GM18526 (cell line): Measurements from ENCODE around the gene TYRO3.

Experiments used
- POLR2A ChIP-seq: IDR thresholded peaks from 3 replicates; pipeline ENCODE4 v1.6.1; 2011; ENCODE audit not compliant: insufficient read length; ENCODE audit errors: extremely low read depth

The TYRO3 gene

GRCh38 chr15:41564286-41564959 is 5.4 kb downstream of the TYRO3 start:
- no peak for TF ChIP-seq POLR2A

GRCh38 chr15:41564960-41565502 is 6.0 kb downstream of the TYRO3 start:
- TF ChIP-seq POLR2A: no peak

- TF ChIP-seq POLR2A: no peak
Observed at GRCh38 chr15:41565702-41566101, 6.7 kb downstream of the TYRO3 start.

GRCh38 chr15:41566121-41566885 is 7.3 kb downstream of the TYRO3 start:
- TF ChIP-seq POLR2A: no peak

- TF ChIP-seq POLR2A: no peak
Observed at GRCh38 chr15:41567261-41567660, 8.2 kb downstream of the TYRO3 start.

GRCh38 chr15:41567862-41568261 is 8.8 kb downstream of the TYRO3 start:
- TF ChIP-seq POLR2A: no peak

GRCh38 chr15:41568350-41569017 is 9.5 kb downstream of the TYRO3 start:
- no peak for TF ChIP-seq POLR2A

- no peak for TF ChIP-seq POLR2A
Observed at GRCh38 chr15:41570764-41571163, 11.8 kb downstream of the TYRO3 start.

GRCh38 chr15:41571948-41572347 is 12.9 kb downstream of the TYRO3 start:
- TF ChIP-seq POLR2A: no peak

GRCh38 chr15:41572866-41573265 is 13.9 kb downstream of the TYRO3 start:
- TF ChIP-seq POLR2A: no peak

GRCh38 chr15:41573396-41573795 is 14.4 kb downstream of the TYRO3 start:
- no peak for TF ChIP-seq POLR2A

- no peak for TF ChIP-seq POLR2A
Observed at GRCh38 chr15:41574158-41574557, 15.1 kb downstream of the TYRO3 start.

GRCh38 chr15:41575282-41575681 is 16.3 kb downstream of the TYRO3 start:
- no peak for TF ChIP-seq POLR2A

GRCh38 chr15:41577863-41578735 is 19.1 kb downstream of the TYRO3 start:
- no peak for TF ChIP-seq POLR2A

- no peak for TF ChIP-seq POLR2A
Observed at GRCh38 chr15:41578736-41579383, 19.8 kb downstream of the TYRO3 start.

GRCh38 chr15:41581110-41581509 is 22.1 kb downstream of the TYRO3 start:
- no peak for TF ChIP-seq POLR2A
